Calu3 (cell line): Measurements from ENCODE around the gene CEMIP. TPM values are rescaled to one million over a fixed set of nuclear protein-coding genes. Genes with fewer than 3 reads are reported as not detected.

Experiments
- BruUV-seq: library from RNA; stranded (reverse); fragments of 400-500 nt; replicated peaks from 2 replicates; lab custom pipeline; 2021; lab: Mats Ljungman, UMichigan
- CTCF ChIA-PET: fragments of 300-600 bp; sonication (Branson Sonifier 250); formaldehyde crosslinking; loops from one replicate; lab custom pipeline; 2022; ENCODE audit warnings: antibody characterized with exemption; lab: Charles Lee
- DNase-seq: peaks from one replicate; pipeline ENCODE4 v3.0.0; 2022
- H3K27ac Mint-ChIP-seq: one replicate; pipeline ENCODE4 v1.8.0; 2022; ENCODE audit warnings: mixed read lengths; ENCODE audit not compliant: unreplicated experiment
- H3K27me3 Mint-ChIP-seq: one replicate; pipeline ENCODE4 v1.8.0; 2022; ENCODE audit warnings: mixed read lengths; ENCODE audit not compliant: unreplicated experiment
- H3K36me3 Mint-ChIP-seq: one replicate; pipeline ENCODE4 v1.8.0; 2022; ENCODE audit warnings: mild to moderate bottlenecking, moderate library complexity, mixed read lengths; ENCODE audit not compliant: insufficient read depth, unreplicated experiment
- H3K4me1 Mint-ChIP-seq: one replicate; pipeline ENCODE4 v1.8.0; 2022; ENCODE audit warnings: mild to moderate bottlenecking, low read depth, mixed read lengths; ENCODE audit not compliant: unreplicated experiment
- H3K4me3 Mint-ChIP-seq: one replicate; pipeline ENCODE4 v1.8.0; 2022; ENCODE audit warnings: mild to moderate bottlenecking, low read depth, moderate library complexity, mixed read lengths; ENCODE audit not compliant: unreplicated experiment
- H3K9me3 Mint-ChIP-seq: one replicate; pipeline ENCODE4 v1.8.0; 2022; ENCODE audit warnings: low read depth, mixed read lengths; ENCODE audit not compliant: unreplicated experiment
- intact Hi-C: fragments of 100-400 bp; cut with micrococcal nuclease; formaldehyde crosslinking; loops from one replicate; pipeline ENCODE4 v1.10.0; 2022; ENCODE audit not compliant: unreplicated experiment
- total RNA-seq: library from RNA; stranded (reverse); gene quantifications from 2 replicates; pipeline ENCODE4 v1.2.3, GENCODE V29; 2022
- TF ChIP-seq, protein P1 (sequence below): fragments of 200-600 bp; IDR thresholded peaks from one replicate; pipeline ENCODE4 v1.8.0; 2022; ENCODE audit warnings: antibody characterized with exemption; ENCODE audit not compliant: unreplicated experiment

CEMIP gene
- total RNA-seq, 1 experiment from 2014 or later = 1.8 TPM

DNA sequence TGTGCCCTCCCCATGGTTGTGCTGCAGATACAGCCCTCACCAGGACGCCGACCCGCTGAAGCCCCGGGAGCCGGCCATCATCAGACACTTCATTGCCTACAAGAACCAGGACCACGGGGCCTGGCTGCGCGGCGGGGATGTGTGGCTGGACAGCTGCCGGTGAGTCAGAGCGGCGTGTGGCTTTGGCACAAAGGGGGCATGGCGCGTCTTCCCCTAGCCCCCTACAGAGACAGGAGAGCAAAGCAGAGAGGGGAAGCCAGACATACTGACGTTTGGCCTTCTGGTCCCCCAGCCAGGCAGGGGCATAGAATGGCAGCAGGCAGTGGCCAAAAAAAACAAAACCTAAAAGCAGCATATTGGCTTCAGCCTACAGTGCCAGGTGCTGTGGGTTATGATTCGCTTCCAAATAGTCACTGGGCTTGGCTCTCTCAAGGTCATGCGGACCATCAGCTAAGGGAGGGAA, 146.5 kb downstream of the CEMIP start:
- Mint-ChIP-seq H3K27me3 (no peaks in the 10 kb centered on the region), H3K4me1 (no peaks in the 10 kb centered on the region), H3K9me3 (no peaks in the 10 kb centered on the region), H3K27ac (no peak overlapping the region), H3K4me3 (no peak overlapping the region), H3K36me3 (no peaks in the 10 kb centered on the region)
- intact Hi-C loops = no loop called here
- BruUV-seq = no TSS peak
- TF ChIP-seq, protein P1, sequence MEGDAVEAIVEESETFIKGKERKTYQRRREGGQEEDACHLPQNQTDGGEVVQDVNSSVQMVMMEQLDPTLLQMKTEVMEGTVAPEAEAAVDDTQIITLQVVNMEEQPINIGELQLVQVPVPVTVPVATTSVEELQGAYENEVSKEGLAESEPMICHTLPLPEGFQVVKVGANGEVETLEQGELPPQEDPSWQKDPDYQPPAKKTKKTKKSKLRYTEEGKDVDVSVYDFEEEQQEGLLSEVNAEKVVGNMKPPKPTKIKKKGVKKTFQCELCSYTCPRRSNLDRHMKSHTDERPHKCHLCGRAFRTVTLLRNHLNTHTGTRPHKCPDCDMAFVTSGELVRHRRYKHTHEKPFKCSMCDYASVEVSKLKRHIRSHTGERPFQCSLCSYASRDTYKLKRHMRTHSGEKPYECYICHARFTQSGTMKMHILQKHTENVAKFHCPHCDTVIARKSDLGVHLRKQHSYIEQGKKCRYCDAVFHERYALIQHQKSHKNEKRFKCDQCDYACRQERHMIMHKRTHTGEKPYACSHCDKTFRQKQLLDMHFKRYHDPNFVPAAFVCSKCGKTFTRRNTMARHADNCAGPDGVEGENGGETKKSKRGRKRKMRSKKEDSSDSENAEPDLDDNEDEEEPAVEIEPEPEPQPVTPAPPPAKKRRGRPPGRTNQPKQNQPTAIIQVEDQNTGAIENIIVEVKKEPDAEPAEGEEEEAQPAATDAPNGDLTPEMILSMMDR = no peak
- CTCF ChIA-PET = no interaction called here
- DNase-seq = no peak

DNA sequence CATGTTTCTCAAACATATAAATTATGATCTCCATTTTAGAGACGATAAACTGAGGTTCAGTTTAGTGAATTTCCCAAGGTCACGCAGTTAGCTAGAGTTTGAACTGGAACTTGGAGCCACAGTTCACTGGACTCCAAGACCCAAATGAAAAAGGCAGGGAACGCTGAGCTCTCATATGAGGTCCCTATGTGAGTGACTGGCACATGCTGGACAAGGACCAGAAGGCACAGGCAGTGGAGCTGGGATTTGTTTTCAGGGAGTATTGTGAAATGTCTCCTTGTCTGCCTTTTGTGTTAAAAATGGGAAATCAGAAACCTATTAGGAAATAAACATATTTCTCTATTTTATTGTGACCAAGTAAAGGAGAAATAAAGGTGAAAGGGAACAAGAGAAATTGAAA, 147.0 kb downstream of the CEMIP start:
- Mint-ChIP-seq H3K36me3 (no peaks in the 10 kb centered on the region), H3K9me3 (no peaks in the 10 kb centered on the region), H3K27ac (no peak overlapping the region), H3K4me1 (no peaks in the 10 kb centered on the region), H3K4me3 (no peak overlapping the region), H3K27me3 (no peaks in the 10 kb centered on the region)
- intact Hi-C loops = no loop called here
- no TSS peak for BruUV-seq
- TF ChIP-seq, protein P1 = no peak
- CTCF ChIA-PET = no interaction called here
- no peak for DNase-seq

DNA sequence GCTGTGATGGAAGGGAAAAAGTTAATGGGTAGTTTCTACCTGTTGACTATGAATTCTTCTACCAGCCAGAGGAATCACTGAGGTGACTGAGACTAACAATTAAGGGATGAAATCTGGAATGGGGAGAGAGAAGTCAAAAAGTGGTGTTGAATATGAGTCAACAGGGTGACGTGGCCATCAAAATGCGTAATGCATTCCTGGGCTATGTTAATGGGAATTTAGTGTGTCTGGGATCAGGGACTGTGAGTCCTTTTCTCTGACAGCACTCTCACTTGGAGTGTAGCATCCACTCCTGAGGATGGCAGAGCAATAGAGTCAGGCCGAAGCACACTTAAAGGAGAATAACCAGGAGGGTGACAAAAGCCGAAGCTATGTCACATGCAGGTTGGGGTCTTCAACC, 150.1 kb downstream of the CEMIP start:
- H3K4me3 Mint-ChIP-seq = no peak overlapping the region
- peaks cover 2% of the 10 kb centered on the region for H3K4me1 Mint-ChIP-seq
- no peaks in the 10 kb centered on the region for H3K27me3 Mint-ChIP-seq
- TF ChIP-seq, protein P1 = no peak
- CTCF ChIA-PET = no interaction called here
- no TSS peak for BruUV-seq
- intact Hi-C loops = no loop called here
- no peaks in the 10 kb centered on the region for H3K36me3 Mint-ChIP-seq
- no peaks in the 10 kb centered on the region for H3K9me3 Mint-ChIP-seq
- no peak overlapping the region for H3K27ac Mint-ChIP-seq
- DNase-seq = no peak

DNA sequence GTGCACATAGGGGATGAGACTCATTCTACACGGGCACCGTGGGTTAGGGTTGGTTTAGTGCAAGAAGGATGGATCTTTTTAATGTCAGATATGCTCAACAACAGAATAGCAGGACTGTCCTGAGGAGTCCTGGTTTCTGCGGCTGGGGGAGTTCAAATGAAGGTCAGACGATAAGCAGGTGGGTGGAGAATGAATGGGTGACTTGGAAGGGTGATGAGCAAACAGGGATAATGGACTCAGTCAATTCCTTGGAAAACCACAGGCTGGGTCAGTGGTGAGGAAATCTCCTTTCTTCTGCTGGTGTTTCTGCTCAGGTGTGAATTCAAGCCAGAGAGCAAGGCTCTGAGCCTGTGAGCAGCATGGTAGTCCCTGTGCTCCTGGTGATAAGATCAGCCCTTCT, 150.5 kb downstream of the CEMIP start:
- Mint-ChIP-seq H3K9me3 (no peaks in the 10 kb centered on the region), H3K27ac (no peak overlapping the region), H3K36me3 (no peaks in the 10 kb centered on the region), H3K4me3 (no peak overlapping the region), H3K27me3 (no peaks in the 10 kb centered on the region), H3K4me1 (peaks cover 6% of the 10 kb centered on the region)
- intact Hi-C loops = no loop called here
- DNase-seq = no peak
- TF ChIP-seq, protein P1 = no peak
- no TSS peak for BruUV-seq
- CTCF ChIA-PET = no interaction called here
